Thoracic aorta (tissue), 2 donors: Measurements from ENCODE around the gene PFKFB2. TPM values are rescaled to one million over a fixed set of nuclear protein-coding genes. Genes with fewer than 3 reads are reported as not detected.

ENCODE experiments used
- ATAC-seq: fragments of 150-250 bp; one replicate; pipeline ENCODE4 v1.8.0; 2017; ENCODE audit warnings: low read depth; ENCODE audit not compliant: insufficient number of reproducible peaks, low FRiP score
- DNase-seq: peaks from one replicate; pipeline ENCODE4 v3.0.0-alpha.2; 2020; ENCODE audit warnings: low spot score
- H3K27ac ChIP-seq, 2 donors: fragments of 200-600 bp; sonication (generic); 1 replicate in 1 of 2; 2 replicates in 1 of 2; pipeline ENCODE4 v1.5.1; 2016; ENCODE audit warnings: mild to moderate bottlenecking in 2 of 2, moderate library complexity in 2 of 2
- H3K27me3 ChIP-seq: fragments of 200-600 bp; sonication (generic); replicated peaks from 2 replicates; pipeline ENCODE4 v1.6.0; 2016; ENCODE audit warnings: mild to moderate bottlenecking; ENCODE audit not compliant: insufficient read depth
- H3K36me3 ChIP-seq: fragments of 200-600 bp; sonication (generic); one replicate; pipeline ENCODE4 v1.5.1; 2016
- H3K4me1 ChIP-seq, 2 donors: fragments of 200-600 bp; sonication (generic); 1 replicate in 1 of 2; 2 replicates in 1 of 2; pipeline versions ENCODE4 v1.5.1 to v1.6.0; 2016; ENCODE audit warnings: low read depth in 2 of 2, mild to moderate bottlenecking in 1 of 2; ENCODE audit not compliant: control insufficient read depth in 1 of 2
- H3K4me3 ChIP-seq: fragments of 200-600 bp; sonication (generic); 2 replicates; pipeline ENCODE4 v1.5.1; 2016; ENCODE audit warnings: mild to moderate bottlenecking
- H3K9me3 ChIP-seq: fragments of 200-600 bp; sonication (generic); 2 replicates; pipeline ENCODE4 v1.5.1; 2016
- total RNA-seq, 2 donors: library from RNA; depleted of rRNA; stranded (reverse); fragments of >200 nt; gene quantifications; one replicate each; pipeline versions ENCODE4 v1.1.0 to v1.2.3, GENCODE V29; 2016
- TF ChIP-seq, protein P1 (sequence below): fragments of 200-600 bp; sonication (generic); IDR thresholded peaks from one replicate; pipeline ENCODE4 v1.5.1; 2019; ENCODE audit warnings: antibody characterized with exemption

Gene PFKFB2
- total RNA-seq, 2 donors from 2014 or later: 6.4 to 8.5 TPM

DNA sequence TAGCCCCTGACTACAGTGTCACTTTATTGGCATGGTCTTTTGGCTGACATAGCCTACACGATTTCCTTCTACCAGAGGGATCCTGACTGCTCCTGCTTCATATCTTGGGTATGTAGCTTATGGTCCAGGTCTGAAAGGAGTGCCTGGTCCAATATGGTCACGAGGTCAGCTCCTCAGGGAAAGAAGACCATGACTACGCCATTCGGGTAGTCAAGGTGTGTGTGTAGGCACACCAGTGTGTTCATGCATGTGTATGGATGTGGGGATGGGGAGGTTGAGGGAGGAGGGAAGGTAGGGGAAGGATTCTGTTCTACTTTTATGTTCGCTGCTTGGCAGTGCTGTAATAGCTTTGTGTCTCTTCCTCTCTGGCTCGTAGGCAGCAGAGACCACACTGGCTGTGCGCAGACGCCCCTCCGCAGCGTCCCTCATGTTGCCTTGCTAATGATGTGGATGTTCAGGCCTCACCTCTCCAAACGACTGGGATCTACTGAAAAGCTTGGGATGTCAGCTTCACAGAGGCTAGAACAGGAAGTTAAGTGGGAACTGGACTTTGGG, 25.6 kb downstream of the PFKFB2 start:
- no peaks in the 10 kb centered on the region for H3K36me3 ChIP-seq
- peaks cover 0 to 12% of the 10 kb centered on the region in 2 donors for H3K4me1 ChIP-seq
- H3K27me3 ChIP-seq: no peaks in the 10 kb centered on the region
- DNase-seq (no peak), ATAC-seq (no peak)
- no peak overlapping the region for H3K27ac ChIP-seq
- H3K9me3 ChIP-seq: no peaks in the 10 kb centered on the region
- TF ChIP-seq, protein P1, sequence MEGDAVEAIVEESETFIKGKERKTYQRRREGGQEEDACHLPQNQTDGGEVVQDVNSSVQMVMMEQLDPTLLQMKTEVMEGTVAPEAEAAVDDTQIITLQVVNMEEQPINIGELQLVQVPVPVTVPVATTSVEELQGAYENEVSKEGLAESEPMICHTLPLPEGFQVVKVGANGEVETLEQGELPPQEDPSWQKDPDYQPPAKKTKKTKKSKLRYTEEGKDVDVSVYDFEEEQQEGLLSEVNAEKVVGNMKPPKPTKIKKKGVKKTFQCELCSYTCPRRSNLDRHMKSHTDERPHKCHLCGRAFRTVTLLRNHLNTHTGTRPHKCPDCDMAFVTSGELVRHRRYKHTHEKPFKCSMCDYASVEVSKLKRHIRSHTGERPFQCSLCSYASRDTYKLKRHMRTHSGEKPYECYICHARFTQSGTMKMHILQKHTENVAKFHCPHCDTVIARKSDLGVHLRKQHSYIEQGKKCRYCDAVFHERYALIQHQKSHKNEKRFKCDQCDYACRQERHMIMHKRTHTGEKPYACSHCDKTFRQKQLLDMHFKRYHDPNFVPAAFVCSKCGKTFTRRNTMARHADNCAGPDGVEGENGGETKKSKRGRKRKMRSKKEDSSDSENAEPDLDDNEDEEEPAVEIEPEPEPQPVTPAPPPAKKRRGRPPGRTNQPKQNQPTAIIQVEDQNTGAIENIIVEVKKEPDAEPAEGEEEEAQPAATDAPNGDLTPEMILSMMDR: no peak
- H3K4me3 ChIP-seq: no peak overlapping the region

DNA sequence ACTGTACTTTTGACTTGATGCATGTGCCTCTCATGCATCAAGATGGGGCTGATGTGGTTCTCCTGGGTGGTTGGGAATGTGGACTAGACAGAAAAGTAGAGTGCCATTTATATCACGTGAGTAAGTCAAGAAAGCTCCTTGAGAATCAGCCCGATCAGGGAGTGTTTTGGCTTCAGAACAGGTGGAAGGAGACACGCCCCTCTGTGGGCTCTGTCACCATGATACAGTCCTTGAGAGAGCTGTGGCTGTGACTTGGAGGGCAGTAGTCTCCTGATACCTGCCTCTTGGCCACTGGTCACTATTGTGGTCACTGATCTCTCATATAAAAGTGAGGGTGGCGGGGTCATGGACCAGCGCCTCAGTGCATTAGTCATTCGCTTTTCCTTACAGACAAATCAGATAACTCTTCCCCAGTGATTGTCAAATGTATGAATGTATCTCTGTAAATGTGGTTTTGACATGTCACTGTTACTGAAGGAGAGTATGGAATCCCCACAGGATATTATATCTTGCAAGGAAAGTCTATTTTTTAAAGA, 26.7 kb downstream of the PFKFB2 start:
- H3K36me3 ChIP-seq: no peaks in the 10 kb centered on the region
- TF ChIP-seq, protein P1: no peak

DNA sequence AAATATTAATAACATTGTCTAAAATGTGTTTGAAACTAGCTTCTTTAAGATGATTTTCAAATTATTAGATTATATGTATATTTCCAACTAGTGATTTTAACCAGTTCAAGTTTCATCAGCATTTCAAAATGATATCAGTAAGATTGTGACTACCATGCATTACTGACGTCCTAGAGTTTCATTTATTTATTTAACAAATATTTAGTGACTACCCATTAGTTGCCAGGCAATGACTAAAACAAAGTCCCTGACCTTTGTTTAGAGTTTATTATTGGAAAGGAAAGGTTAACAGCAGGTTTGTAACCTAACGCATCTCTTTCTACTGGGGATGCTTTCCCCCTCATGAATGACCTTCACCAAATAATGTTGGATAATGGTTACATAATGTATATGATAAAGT, 28.0 kb downstream of the PFKFB2 start:
- H3K27me3 ChIP-seq: no peaks in the 10 kb centered on the region
- H3K9me3 ChIP-seq: no peaks in the 10 kb centered on the region
- peaks cover 0 to 12% of the 10 kb centered on the region in 2 donors for H3K4me1 ChIP-seq
- no peak overlapping the region for H3K27ac ChIP-seq
- no peak overlapping the region for H3K4me3 ChIP-seq
- H3K36me3 ChIP-seq: no peaks in the 10 kb centered on the region
- TF ChIP-seq, protein P1: no peak
- DNase-seq: no peak
- ATAC-seq: no peak

More for the DNA sequence above, 26.7 kb downstream of the PFKFB2 start:
- Histone ChIP-seq H3K4me1 (peaks cover 0 to 12% of the 10 kb centered on the region in 2 donors), H3K9me3 (no peaks in the 10 kb centered on the region), H3K27ac (no peak overlapping the region), H3K27me3 (no peaks in the 10 kb centered on the region), H3K4me3 (no peak overlapping the region)
- ATAC-seq (no peak), DNase-seq (no peak)

DNA sequence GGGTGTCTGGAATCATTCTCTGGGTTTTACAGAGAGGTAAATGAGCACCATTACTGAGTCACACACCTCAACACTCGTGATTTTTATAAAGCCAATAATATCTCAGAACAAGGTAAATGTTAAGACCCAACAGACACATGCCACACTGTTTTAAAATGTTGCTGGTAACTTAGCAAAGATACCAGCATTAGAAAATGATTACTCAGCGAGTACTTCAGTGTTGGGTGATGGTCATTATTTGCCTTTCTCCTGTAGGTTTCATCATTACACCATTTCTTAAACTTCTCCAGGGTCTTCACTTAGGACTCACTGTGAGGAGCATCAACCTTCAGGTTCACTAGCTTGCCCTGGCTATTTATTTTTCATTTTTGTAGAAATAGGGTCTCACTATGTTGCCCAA, 28.7 kb downstream of the PFKFB2 start:
- Histone ChIP-seq H3K4me1 (peaks cover 0 to 8% of the 10 kb centered on the region in 2 donors), H3K4me3 (no peak overlapping the region), H3K36me3 (no peaks in the 10 kb centered on the region), H3K27me3 (no peaks in the 10 kb centered on the region), H3K9me3 (no peaks in the 10 kb centered on the region), H3K27ac (no peak overlapping the region)
- no peak for DNase-seq
- TF ChIP-seq, protein P1: no peak
- ATAC-seq: no peak

DNA sequence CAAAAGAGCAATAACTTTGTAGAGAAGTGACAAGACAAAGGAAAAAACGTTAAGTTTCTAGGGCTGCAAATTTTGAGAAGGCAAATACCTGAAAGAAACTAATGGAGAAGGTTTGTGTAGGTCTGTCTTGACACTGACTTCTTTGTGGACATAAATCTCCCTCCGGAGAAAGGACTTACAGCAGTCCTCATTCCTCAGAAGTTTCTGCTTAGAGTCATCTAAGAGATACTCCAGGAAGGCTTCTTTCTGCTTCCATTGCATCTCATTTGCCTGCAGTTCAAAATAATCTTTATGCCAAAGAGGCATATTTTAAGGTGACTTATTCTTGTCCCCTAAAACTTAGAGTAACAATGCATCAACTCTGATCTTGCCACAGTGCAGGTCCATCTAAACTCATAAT, 31.2 kb downstream of the PFKFB2 start:
- H3K9me3 ChIP-seq: no peaks in the 10 kb centered on the region
- TF ChIP-seq, protein P1: no peak
- no peak for DNase-seq
- ATAC-seq: no peak
- no peak overlapping the region for H3K27ac ChIP-seq
- H3K4me1 ChIP-seq: no peaks in the 10 kb centered on the region
- H3K36me3 ChIP-seq: no peaks in the 10 kb centered on the region
- no peaks in the 10 kb centered on the region for H3K27me3 ChIP-seq
- no peak overlapping the region for H3K4me3 ChIP-seq
